Ovary (tissue), 9 donors: ENCODE measurements around the gene ATL1. TPM values are rescaled to one million over a fixed set of nuclear protein-coding genes. Genes with fewer than 3 reads are reported as not detected.

Experiments
- DNase-seq, 5 donors: peaks; one replicate each; pipeline ENCODE4 v3.0.0-alpha.2; 2019 to 2020
- H3K27ac ChIP-seq, 2 donors: fragments of 200-600 bp; one replicate each; pipeline versions ENCODE4 v1.5.1 to v1.8.0; 2019 to 2022
- H3K27me3 ChIP-seq: fragments of 200-600 bp; one replicate; pipeline ENCODE4 v1.8.0; 2022
- H3K36me3 ChIP-seq: fragments of 200-600 bp; sonication (generic); one replicate; pipeline ENCODE4 v1.5.1; 2019
- H3K4me1 ChIP-seq: one replicate; pipeline ENCODE4 v1.8.1; 2013; ENCODE audit warnings: mild to moderate bottlenecking, moderate library complexity; ENCODE audit not compliant: insufficient read depth
- H3K4me3 ChIP-seq: fragments of 200-600 bp; sonication (generic); one replicate; pipeline ENCODE4 v1.5.1; 2017
- H3K9me3 ChIP-seq, 2 donors: fragments of 200-600 bp in 1 of 2; sonication (generic) in 1 of 2; one replicate each; pipeline versions ENCODE4 v1.5.1 to v1.8.1; 2013 to 2019; ENCODE audit warnings: mild to moderate bottlenecking in 1 of 2, moderate library complexity in 1 of 2
- EP300 ChIP-seq: sonication (generic); formaldehyde crosslinking; IDR thresholded peaks from one replicate; pipeline ENCODE4 v1.6.1; 2017; ENCODE audit warnings: antibody characterized with exemption
- POLR2A ChIP-seq: fragments of 450-650 bp; IDR thresholded peaks from one replicate; pipeline ENCODE4 v1.6.1; 2017; ENCODE audit warnings: antibody characterized with exemption, mild to moderate bottlenecking, moderate library complexity
- WGBS, 3 donors: extraction: QIAGEN DNeasy Blood & Tissue Kit in 1 of 3; methylation state at CpG; one replicate each; pipeline versions ENCODE4 v1.1.5 to v1.1.7; 2013 to 2017; 5-methylcytosine and 5-hydroxymethylcytosine counted together
- intact Hi-C, 4 donors: fragments of 100-400 bp; cut with DNase I; formaldehyde crosslinking; loops; one replicate each; pipeline versions ENCODE4 v1.11.0 to v1.15.1; 2022 to 2023
- polyA plus RNA-seq, 2 donors: library from polyadenylated mRNA; stranded (reverse); fragments of 200-250 nt in 1 of 2; fragments of 350-450 nt in 1 of 2; fragmentation: Illumina TruSeq in 1 of 2; extraction: RNeasy Lipid Tissue Mini Kit (QIAGEN cat#74804) in 1 of 2; gene quantifications; one replicate each; pipeline ENCODE4 v1.2.3, GENCODE V29; 2013 to 2014
- total RNA-seq, 7 donors: library from RNA; depleted of rRNA in 2 of 7; stranded (reverse); fragments of >200 nt in 2 of 7; fragmentation: NEBNext Ultra II Directional in 3 of 7; extraction: Animal tissue kit (Norgen Biotek cat#: 25700) in 3 of 7; gene quantifications; one replicate each; pipeline versions ENCODE4 v1.1.0 to v1.2.4, GENCODE V29; 2016 to 2023
- TF ChIP-seq, protein P1 (sequence below), 3 donors: fragments of 450-650 bp in 2 of 3; fragments of 200-600 bp in 1 of 3; IDR thresholded peaks; one replicate each; pipeline versions ENCODE4 v1.5.1 to v1.8.0; 2016 to 2022; ENCODE audit warnings: antibody characterized with exemption in 3 of 3, mild to moderate bottlenecking in 1 of 3
- donor health status: DM: no; HTN: no; CAD: no; lungs with moderate emphysema.
- donor health status: DM: no; HTN: no; CAD: no.
- donor health status: Bipolar disorder and iron deficiency.
- donor health status: DM: yes; HTN: yes; CAD: no.
- donor health status: DM: no; HTN: no; CAD: no.
- donor health status: DM: yes; HTN: yes; CAD: no.

The ATL1 gene
- total and polyA plus RNA-seq, 9 donors, result 6.6 to 11.8 (median 10.7) TPM

DNA sequence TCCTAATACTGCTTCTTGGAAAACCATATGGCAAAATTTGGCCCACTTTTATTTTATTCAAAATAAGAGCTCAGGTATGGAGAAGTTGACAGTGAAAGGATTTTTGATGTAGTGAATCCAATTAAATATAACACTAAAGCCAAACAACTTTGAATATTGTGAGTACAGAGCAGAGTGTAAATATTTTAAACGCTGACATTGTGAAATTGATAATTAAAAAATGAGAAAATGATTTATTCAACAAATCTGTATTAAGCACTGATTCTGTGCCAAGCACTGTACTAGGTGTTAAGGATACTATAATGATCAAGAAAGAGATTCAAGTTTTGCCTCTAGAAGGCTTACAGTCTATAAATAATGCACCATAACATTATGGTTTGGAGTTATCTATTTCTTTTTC is 50.5 kb downstream of the ATL1 start:
- Histone ChIP-seq H3K27me3 (no peaks in the 10 kb centered on the region), H3K36me3 (no peaks in the 10 kb centered on the region), H3K4me1 (no peaks in the 10 kb centered on the region), H3K4me3 (no peak overlapping the region), H3K27ac (no peak overlapping the region), H3K9me3 (no peaks in the 10 kb centered on the region)
- intact Hi-C loops, result loop anchor here in 1 of 4 donors (10.0 kb wide), 1 partner anchor 164 kb away; no protein-coding TSS in a partner anchor
- no peak for DNase-seq
- WGBS, 3 donors, result 91 to 94% (median 92%) methylated on average over 1 of the region's 1 CpG
- TF ChIP-seq, protein P1, sequence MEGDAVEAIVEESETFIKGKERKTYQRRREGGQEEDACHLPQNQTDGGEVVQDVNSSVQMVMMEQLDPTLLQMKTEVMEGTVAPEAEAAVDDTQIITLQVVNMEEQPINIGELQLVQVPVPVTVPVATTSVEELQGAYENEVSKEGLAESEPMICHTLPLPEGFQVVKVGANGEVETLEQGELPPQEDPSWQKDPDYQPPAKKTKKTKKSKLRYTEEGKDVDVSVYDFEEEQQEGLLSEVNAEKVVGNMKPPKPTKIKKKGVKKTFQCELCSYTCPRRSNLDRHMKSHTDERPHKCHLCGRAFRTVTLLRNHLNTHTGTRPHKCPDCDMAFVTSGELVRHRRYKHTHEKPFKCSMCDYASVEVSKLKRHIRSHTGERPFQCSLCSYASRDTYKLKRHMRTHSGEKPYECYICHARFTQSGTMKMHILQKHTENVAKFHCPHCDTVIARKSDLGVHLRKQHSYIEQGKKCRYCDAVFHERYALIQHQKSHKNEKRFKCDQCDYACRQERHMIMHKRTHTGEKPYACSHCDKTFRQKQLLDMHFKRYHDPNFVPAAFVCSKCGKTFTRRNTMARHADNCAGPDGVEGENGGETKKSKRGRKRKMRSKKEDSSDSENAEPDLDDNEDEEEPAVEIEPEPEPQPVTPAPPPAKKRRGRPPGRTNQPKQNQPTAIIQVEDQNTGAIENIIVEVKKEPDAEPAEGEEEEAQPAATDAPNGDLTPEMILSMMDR (IDR thresholded peaks at IDR 0.05), result no peak
- TF ChIP-seq EP300 (no peak), POLR2A (no peak)

DNA sequence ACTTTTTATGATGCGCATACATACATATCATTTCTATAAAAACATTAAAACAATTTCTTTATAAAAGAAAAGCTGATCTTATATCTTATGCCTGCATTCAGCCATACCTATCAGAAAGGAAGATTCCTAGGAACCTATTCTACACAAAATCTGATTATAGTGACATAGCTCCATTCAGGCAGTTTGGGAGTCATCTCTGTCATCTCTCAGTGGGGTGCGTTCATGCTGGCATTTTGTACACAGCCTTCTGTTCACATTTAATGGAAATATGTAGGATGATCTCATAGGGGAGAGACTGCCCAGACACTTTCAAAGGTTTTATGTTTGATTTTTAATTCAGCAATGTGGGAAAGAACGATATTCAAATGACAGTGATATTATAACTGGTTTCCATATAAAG is 52.9 kb downstream of the ATL1 start:
- H3K4me3 ChIP-seq, result no peak overlapping the region
- H3K4me1 ChIP-seq, result no peaks in the 10 kb centered on the region
- H3K9me3 ChIP-seq, result no peaks in the 10 kb centered on the region
- no peak for TF ChIP-seq POLR2A
- TF ChIP-seq EP300, result no peak
- TF ChIP-seq, protein P1 (IDR thresholded peaks at IDR 0.05), result no peak
- no peaks in the 10 kb centered on the region for H3K27me3 ChIP-seq
- WGBS, 3 donors, result 94 to 95% (median 95%) methylated on average over 3 of the region's 3 CpGs
- H3K36me3 ChIP-seq, result no peaks in the 10 kb centered on the region
- H3K27ac ChIP-seq, result no peak overlapping the region
- no peak for DNase-seq
- intact Hi-C loops, result loop anchor here in 1 of 4 donors (10.0 kb wide), 1 partner anchor 162 kb away; no protein-coding TSS in a partner anchor

DNA sequence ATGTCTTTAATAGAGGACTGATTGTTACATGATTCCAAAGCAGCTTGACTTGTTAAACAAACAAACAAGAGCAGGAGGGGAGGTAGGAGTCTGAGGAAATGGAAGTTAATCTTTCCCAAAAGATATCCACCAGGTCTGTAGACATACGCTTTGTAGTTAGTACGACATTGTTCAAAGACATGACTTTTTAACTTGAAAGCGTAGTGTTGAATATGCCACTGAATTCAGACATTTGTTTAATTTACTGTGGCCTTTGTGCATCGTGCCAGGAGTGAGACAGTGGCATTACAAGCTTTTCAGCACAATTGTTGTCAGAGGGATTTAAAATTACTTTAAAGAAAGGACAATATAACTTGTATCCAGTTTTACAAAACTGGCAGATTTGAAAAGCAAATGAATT is 55.1 kb downstream of the ATL1 start:
- intact Hi-C loops, result loop anchor here in 1 of 4 donors (10.0 kb wide), 1 partner anchor 160 kb away; no protein-coding TSS in a partner anchor

DNA sequence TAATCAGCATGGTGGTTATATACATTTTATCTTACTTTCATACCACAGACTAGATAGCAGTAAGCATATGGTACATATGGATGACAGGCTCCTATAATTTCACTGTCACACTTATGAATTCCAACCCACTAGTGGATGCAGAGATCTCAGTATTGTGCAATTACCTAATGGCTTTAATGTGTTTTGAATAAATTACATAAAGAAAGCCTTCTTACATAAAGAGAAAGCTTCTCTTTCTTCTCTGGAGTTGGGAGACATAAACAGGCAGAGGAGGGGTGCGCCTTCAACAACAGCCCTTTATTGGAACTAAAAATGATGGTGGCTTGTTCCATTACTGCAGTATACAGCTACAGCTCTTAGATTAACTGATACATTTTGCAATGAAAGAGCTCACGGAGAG is 55.6 kb downstream of the ATL1 start:
- no peak overlapping the region for H3K4me3 ChIP-seq
- no peaks in the 10 kb centered on the region for H3K36me3 ChIP-seq
- intact Hi-C loops, result loop anchor here in 1 of 4 donors (10.0 kb wide), 1 partner anchor 159 kb away; no protein-coding TSS in a partner anchor
- no peak for DNase-seq
- H3K27me3 ChIP-seq, result no peaks in the 10 kb centered on the region
- no peaks in the 10 kb centered on the region for H3K4me1 ChIP-seq
- H3K27ac ChIP-seq, result no peak overlapping the region
- TF ChIP-seq POLR2A, result no peak
- TF ChIP-seq EP300, result no peak
- TF ChIP-seq, protein P1 (IDR thresholded peaks at IDR 0.05), result no peak
- no peaks in the 10 kb centered on the region for H3K9me3 ChIP-seq
- WGBS, 3 donors, result 95 to 99% (median 98%) methylated on average over 2 of the region's 2 CpGs

More for the DNA sequence above, 55.1 kb downstream of the ATL1 start:
- no peak for DNase-seq
- H3K9me3 ChIP-seq, result no peaks in the 10 kb centered on the region
- WGBS, 3 donors, result 71 to 73% (median 73%) methylated on average over 4 of the region's 4 CpGs
- H3K27me3 ChIP-seq, result no peaks in the 10 kb centered on the region
- no peak overlapping the region for H3K27ac ChIP-seq
- H3K4me1 ChIP-seq, result no peaks in the 10 kb centered on the region
- no peaks in the 10 kb centered on the region for H3K36me3 ChIP-seq
- TF ChIP-seq EP300, result no peak
- TF ChIP-seq POLR2A, result no peak
- TF ChIP-seq, protein P1 (IDR thresholded peaks at IDR 0.05), result no peak
- no peak overlapping the region for H3K4me3 ChIP-seq
